HG03558 (cell line): Measurements from ENCODE around the gene LRRIQ3.
A peak's percentile ranks its signal among the peaks of the same experiment; 100 is the strongest.
"Not testable (repeated sequence)": the region's sequence is repeated elsewhere in the genome, so short reads cannot be mapped to it uniquely, and the experiment has no call there.

ENCODE experiments used
- ATAC-seq: cut with Tn5 transposase; IDR thresholded peaks from one replicate; pipeline ENCODE4 v1.9.1; 2021; ENCODE audit warnings: moderate number of reproducible peaks; ENCODE audit not compliant: unreplicated experiment; ENCODE audit errors: extremely low read depth

The LRRIQ3 gene

GRCh38 chr1:74197657-74198552 lies at the start of gene LRRIQ3, which contains the start of gene FPGT:
Gene LRRIQ3, minus strand, starts transcription at chr1:74198176. Its CDS starts 14,492 bp downstream, at chr1:74183684.
Gene FPGT, plus strand, starts transcription at chr1:74198242. Its CDS starts 37 bp downstream, at chr1:74198279.
- peak; percentile 84 for ATAC-seq

GRCh38 chr1:74246315-74246714 lies 48.3 kb upstream of the LRRIQ3 start:
- ATAC-seq = no peak

- no peak for ATAC-seq
These were observed 47.3 kb upstream of the LRRIQ3 start for GRCh38 chr1:74245168-74245772.

GRCh38 chr1:74237787-74238186 lies 39.8 kb upstream of the LRRIQ3 start:
- no peak for ATAC-seq

GRCh38 chr1:74237035-74237434 lies 39.1 kb upstream of the LRRIQ3 start:
- ATAC-seq = no peak

- no peak for ATAC-seq
These were observed 38.5 kb upstream of the LRRIQ3 start for GRCh38 chr1:74236440-74236839.

GRCh38 chr1:74235153-74235552 lies 37.2 kb upstream of the LRRIQ3 start, which contains the start of gene TNNI3K:
Gene TNNI3K, plus strand, starts transcription at chr1:74235387. Its CDS starts 65 bp downstream, at chr1:74235452.
- no peak for ATAC-seq

- no peak for ATAC-seq
These were observed 25.5 kb upstream of the LRRIQ3 start for GRCh38 chr1:74223453-74223852.

- no peak for ATAC-seq
These were observed 24.7 kb upstream of the LRRIQ3 start for GRCh38 chr1:74222701-74223100.

GRCh38 chr1:74215229-74215628 lies 17.3 kb upstream of the LRRIQ3 start:
- no peak for ATAC-seq

- no peak for ATAC-seq
These were observed 7.3 kb upstream of the LRRIQ3 start for GRCh38 chr1:74205266-74205665.

- ATAC-seq = no peak
These were observed 1.5 kb upstream of the LRRIQ3 start for GRCh38 chr1:74199504-74199903.

- no peak for ATAC-seq
These were observed 721 bp downstream of the LRRIQ3 start for GRCh38 chr1:74197255-74197654.

GRCh38 chr1:74195339-74195738 lies 2.6 kb downstream of the LRRIQ3 start:
- no peak for ATAC-seq

- ATAC-seq = no peak
These were observed 4.1 kb downstream of the LRRIQ3 start for GRCh38 chr1:74193908-74194307.

- no peak for ATAC-seq
These were observed 17.5 kb downstream of the LRRIQ3 start for GRCh38 chr1:74180490-74180889.

GRCh38 chr1:74174423-74174822 lies 23.6 kb downstream of the LRRIQ3 start:
- not testable (repeated sequence) for ATAC-seq

- ATAC-seq = no peak
These were observed 35.6 kb downstream of the LRRIQ3 start for GRCh38 chr1:74162333-74162732.

GRCh38 chr1:74161497-74161896 lies 36.5 kb downstream of the LRRIQ3 start:
- no peak for ATAC-seq

GRCh38 chr1:74160046-74160445 lies 37.9 kb downstream of the LRRIQ3 start:
- no peak for ATAC-seq

- ATAC-seq = no peak
These were observed 52.9 kb downstream of the LRRIQ3 start for GRCh38 chr1:74145086-74145485.
